ENCODE results near the gene PTCD3. TPM values are rescaled to one million over a fixed set of nuclear protein-coding genes. Genes with fewer than 3 reads are reported as not detected.

PTCD3 gene
- total RNA-seq, 2 experiments from 2014 or later: 172 to 175 TPM

GRCh38 chr2:86135653-86136052 is 29.6 kb downstream of the PTCD3 start:
- Mint-ChIP-seq H3K27ac (peak overlapping the region; percentile 23), H3K9me3 (no peaks in the 10 kb centered on the region), H3K4me1 (ENCODE audit: low read depth) (peaks cover 16% of the 10 kb centered on the region), H3K27me3 (no peaks in the 10 kb centered on the region), H3K36me3 (peaks cover 83% of the 10 kb centered on the region), H3K4me3 (no peak overlapping the region)
- ChIA-PET POLR2A (interaction anchor here (1.4 kb wide), 1 partner anchor 30 kb away, joined by 3 read pairs; the partner anchor contains the start of genes POLR1A and PTCD3), CTCF (no interaction called here)
- intact Hi-C loops (cut with micrococcal nuclease): no loop called here
- no peak for DNase-seq

- H3K27ac Mint-ChIP-seq: no peak overlapping the region
- peaks cover 16% of the 10 kb centered on the region for H3K4me1 Mint-ChIP-seq (ENCODE audit: low read depth)
- ChIA-PET CTCF (no interaction called here), POLR2A (interaction anchor here (1.4 kb wide), 1 partner anchor 31 kb away, joined by 3 read pairs; the partner anchor contains the start of genes POLR1A and PTCD3)
- H3K27me3 Mint-ChIP-seq: no peaks in the 10 kb centered on the region
- peaks cover 80% of the 10 kb centered on the region for H3K36me3 Mint-ChIP-seq
- no peaks in the 10 kb centered on the region for H3K9me3 Mint-ChIP-seq
- H3K4me3 Mint-ChIP-seq: no peak overlapping the region
- intact Hi-C loops (cut with micrococcal nuclease): no loop called here
- no peak for DNase-seq
Measured at GRCh38 chr2:86136141-86136540, 30.1 kb downstream of the PTCD3 start.

DNA sequence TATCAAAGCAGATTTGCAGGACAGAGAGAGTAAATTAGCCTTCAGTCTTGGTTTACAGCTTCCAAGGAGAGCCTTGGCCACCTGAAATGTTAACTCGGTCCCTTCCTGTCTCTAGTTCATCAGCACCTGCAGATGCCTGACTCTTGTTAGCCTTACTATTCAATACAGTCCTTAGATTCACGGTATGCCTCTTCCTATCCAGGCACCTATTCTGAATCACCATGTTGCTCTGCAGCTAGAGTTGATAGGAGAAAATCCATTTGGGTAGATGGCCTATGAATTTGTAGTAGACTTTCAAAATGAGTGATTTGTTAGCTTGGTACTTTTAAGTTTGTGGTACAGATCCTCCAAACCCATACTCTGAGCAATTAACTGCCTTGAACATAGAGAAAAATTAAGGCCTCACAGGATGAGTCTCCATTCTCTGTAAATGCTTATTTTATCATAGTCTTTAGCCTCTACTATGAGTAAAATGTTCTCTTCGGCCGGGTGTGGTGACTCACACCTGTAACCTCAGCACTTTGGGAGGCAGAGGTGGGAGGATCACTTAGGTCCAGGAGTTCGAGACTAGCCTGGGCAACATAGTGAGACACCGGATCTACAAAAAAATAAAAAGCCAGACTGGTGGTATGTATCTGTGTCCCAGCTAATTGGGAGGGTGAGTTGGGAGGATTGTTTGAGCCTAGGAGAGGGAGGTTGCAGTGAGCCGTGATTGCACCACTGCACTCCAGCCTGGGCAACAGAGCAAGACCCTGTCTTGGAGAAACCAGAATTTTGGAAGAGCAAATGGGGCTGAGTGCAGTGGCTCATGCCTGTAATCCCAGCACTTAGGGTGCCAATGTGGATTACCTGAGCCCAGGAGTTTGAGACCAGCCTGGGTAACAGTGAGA is 32.9 kb downstream of the PTCD3 start:
- intact Hi-C loops (cut with micrococcal nuclease): loop anchor here (2.0 kb wide), 1 partner anchor 32 kb away; the partner anchor contains the start of gene PTCD3
- Mint-ChIP-seq H3K36me3 (peaks cover 70% of the 10 kb centered on the region), H3K4me3 (no peak overlapping the region), H3K27ac (peak overlapping the region; percentile 82), H3K27me3 (no peaks in the 10 kb centered on the region), H3K4me1 (ENCODE audit: low read depth) (peaks cover 16% of the 10 kb centered on the region), H3K9me3 (no peaks in the 10 kb centered on the region)
- POLR2A ChIA-PET: interaction anchor here (0.9 to 1.3 kb wide), 3 partner anchors 10 to 33 kb away, joined by 3 read pairs; partner anchors contain the start of genes POLR1A and PTCD3
- CTCF ChIA-PET: interaction anchor here (0.7 to 1.6 kb wide), 3 partner anchors 12 to 312 kb away, joined by 3 read pairs; no protein-coding TSS in a partner anchor
- DNase-seq: peak; percentile 45

GRCh38 chr2:86139981-86140380 is 33.9 kb downstream of the PTCD3 start:
- Mint-ChIP-seq H3K4me1 (ENCODE audit: low read depth) (peaks cover 16% of the 10 kb centered on the region), H3K4me3 (no peak overlapping the region)

DNA sequence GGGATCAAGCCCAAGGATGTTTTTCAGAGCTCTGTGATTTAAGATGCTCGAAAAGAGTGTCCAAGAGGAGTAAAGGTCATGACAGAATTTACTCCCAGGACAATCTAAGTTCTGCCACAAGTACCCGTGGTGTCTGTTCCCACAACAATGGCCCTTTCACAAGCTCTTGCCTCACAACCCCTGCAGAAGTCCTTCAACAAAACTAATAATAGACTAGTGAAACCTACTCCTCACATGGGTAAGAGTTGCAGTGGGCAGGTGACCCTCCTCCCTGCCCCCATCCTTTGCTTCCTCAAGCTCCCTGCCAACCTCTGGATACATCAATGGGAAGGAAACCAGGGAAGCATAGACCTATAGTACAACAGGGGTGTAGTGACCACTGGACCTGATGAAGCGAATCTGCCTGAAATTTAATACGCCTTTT is 34.9 kb downstream of the PTCD3 start:
- POLR2A ChIA-PET: interaction anchor here (0.9 kb wide), 1 partner anchor 9 kb away, joined by 3 read pairs; no protein-coding TSS in a partner anchor
- H3K9me3 Mint-ChIP-seq: no peaks in the 10 kb centered on the region
- H3K27me3 Mint-ChIP-seq: no peaks in the 10 kb centered on the region
- peaks cover 63% of the 10 kb centered on the region for H3K36me3 Mint-ChIP-seq
- no peak overlapping the region for H3K4me3 Mint-ChIP-seq
- CTCF ChIA-PET: no interaction called here
- H3K4me1 Mint-ChIP-seq (ENCODE audit: low read depth): peaks cover 16% of the 10 kb centered on the region
- H3K27ac Mint-ChIP-seq: peak overlapping the region; percentile 61
- no peak for DNase-seq
- intact Hi-C loops (cut with micrococcal nuclease): no loop called here

More at GRCh38 chr2:86139981-86140380, 33.9 kb downstream of the PTCD3 start:
- intact Hi-C loops (cut with micrococcal nuclease): loop anchor here (2.0 kb wide), 1 partner anchor 33 kb away; the partner anchor contains the start of gene PTCD3
- DNase-seq: no peak
- no peaks in the 10 kb centered on the region for H3K9me3 Mint-ChIP-seq
- no peaks in the 10 kb centered on the region for H3K27me3 Mint-ChIP-seq
- peaks cover 71% of the 10 kb centered on the region for H3K36me3 Mint-ChIP-seq
- H3K27ac Mint-ChIP-seq: peak overlapping the region; percentile 54
- ChIA-PET POLR2A (no interaction called here), CTCF (interaction anchor here (1.6 kb wide), 1 partner anchor 313 kb away, joined by 3 read pairs; no protein-coding TSS in a partner anchor)

GRCh38 chr2:86142436-86143257 is 36.6 kb downstream of the PTCD3 start:
- intact Hi-C loops (cut with micrococcal nuclease): no loop called here
- H3K27me3 Mint-ChIP-seq: no peaks in the 10 kb centered on the region
- ChIA-PET CTCF (interaction anchor here (0.8 to 1.1 kb wide), 2 partner anchors 54 to 62 kb away, joined by 3 read pairs; no protein-coding TSS in a partner anchor), POLR2A (no interaction called here)
- H3K36me3 Mint-ChIP-seq: peaks cover 57% of the 10 kb centered on the region
- no peaks in the 10 kb centered on the region for H3K9me3 Mint-ChIP-seq
- DNase-seq: no peak
- peaks cover 17% of the 10 kb centered on the region for H3K4me1 Mint-ChIP-seq (ENCODE audit: low read depth)
- no peak overlapping the region for H3K4me3 Mint-ChIP-seq
- H3K27ac Mint-ChIP-seq: no peak overlapping the region

- CTCF ChIA-PET: interaction anchor here (0.8 to 1.1 kb wide), 2 partner anchors 55 to 63 kb away, joined by 3 read pairs; no protein-coding TSS in a partner anchor
- POLR2A ChIA-PET: interaction anchor here (1.2 kb wide), 1 partner anchor 42 kb away, joined by 3 read pairs; no protein-coding TSS in a partner anchor
- peaks cover 20% of the 10 kb centered on the region for H3K4me1 Mint-ChIP-seq (ENCODE audit: low read depth)
Measured at GRCh38 chr2:86143307-86143706, 37.3 kb downstream of the PTCD3 start.

GRCh38 chr2:86143926-86144685 is 38.1 kb downstream of the PTCD3 start:
- Mint-ChIP-seq H3K27ac (peak overlapping the region; percentile 52), H3K4me3 (no peak overlapping the region), H3K27me3 (no peaks in the 10 kb centered on the region), H3K36me3 (peaks cover 53% of the 10 kb centered on the region), H3K9me3 (no peaks in the 10 kb centered on the region), H3K4me1 (ENCODE audit: low read depth) (peaks cover 14% of the 10 kb centered on the region)
- CTCF ChIA-PET: interaction anchor here (0.8 kb wide), 1 partner anchor 56 kb away, joined by 3 read pairs; no protein-coding TSS in a partner anchor
- no peak for DNase-seq
- intact Hi-C loops (cut with micrococcal nuclease): no loop called here
- POLR2A ChIA-PET: interaction anchor here (1.2 kb wide), 1 partner anchor 41 kb away, joined by 3 read pairs; no protein-coding TSS in a partner anchor

More at GRCh38 chr2:86143307-86143706, 37.3 kb downstream of the PTCD3 start:
- Mint-ChIP-seq H3K27ac (no peak overlapping the region), H3K27me3 (no peaks in the 10 kb centered on the region), H3K36me3 (peaks cover 57% of the 10 kb centered on the region), H3K9me3 (no peaks in the 10 kb centered on the region), H3K4me3 (no peak overlapping the region)
- DNase-seq: no peak
- intact Hi-C loops (cut with micrococcal nuclease): no loop called here

DNA sequence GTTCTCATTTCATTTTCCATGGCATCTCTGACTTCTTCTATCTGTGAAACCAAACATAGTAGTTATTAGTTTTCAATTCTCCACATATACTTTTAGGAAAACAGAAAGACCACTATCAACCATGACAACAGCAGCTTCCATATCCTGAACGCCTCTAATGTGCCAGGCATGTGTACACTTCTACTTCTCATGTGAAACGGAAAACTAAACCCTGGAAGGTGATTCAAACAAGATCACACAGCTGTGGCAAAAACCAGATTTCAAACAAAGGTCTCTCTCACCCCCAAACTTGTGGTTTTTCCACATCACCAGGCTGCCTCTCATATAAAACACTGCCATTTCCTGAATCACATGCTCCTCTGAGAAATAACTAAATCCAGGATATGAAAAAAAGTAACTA is 41.8 kb downstream of the PTCD3 start:
- POLR2A ChIA-PET: interaction anchor here (1.3 kb wide), 1 partner anchor 48 kb away, joined by 3 read pairs; the partner anchor contains the start of gene IMMT
- Mint-ChIP-seq H3K27ac (peak overlapping the region; percentile 45), H3K4me1 (ENCODE audit: low read depth) (peaks cover 6% of the 10 kb centered on the region), H3K9me3 (no peaks in the 10 kb centered on the region), H3K36me3 (peaks cover 53% of the 10 kb centered on the region), H3K4me3 (no peak overlapping the region), H3K27me3 (no peaks in the 10 kb centered on the region)
- intact Hi-C loops (cut with micrococcal nuclease): no loop called here
- CTCF ChIA-PET: no interaction called here
- no peak for DNase-seq

DNA sequence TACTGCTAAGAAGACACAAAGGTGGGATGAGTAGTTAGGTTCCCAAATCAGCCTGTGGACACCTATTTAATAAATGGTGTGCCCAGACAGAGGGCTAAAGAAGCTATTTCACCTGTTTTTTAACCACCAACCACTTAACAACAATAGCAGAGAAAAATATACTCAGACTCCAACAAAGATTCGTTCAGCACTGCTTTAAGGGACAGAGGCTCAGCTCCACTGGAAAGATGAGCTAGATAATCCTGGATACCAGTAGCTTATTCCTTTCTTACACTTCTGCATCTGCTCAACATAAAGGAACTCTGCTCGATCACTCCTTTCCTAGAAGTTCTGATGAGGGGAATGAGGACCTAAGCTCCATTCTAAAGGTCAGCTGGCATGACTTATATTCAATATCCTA is 44.5 kb downstream of the PTCD3 start:
- H3K4me3 Mint-ChIP-seq: no peak overlapping the region
- H3K4me1 Mint-ChIP-seq (ENCODE audit: low read depth): peaks cover 8% of the 10 kb centered on the region
- H3K9me3 Mint-ChIP-seq: no peaks in the 10 kb centered on the region
- no peaks in the 10 kb centered on the region for H3K27me3 Mint-ChIP-seq
- ChIA-PET POLR2A (interaction anchor here (1.1 kb wide), 2 partner anchors 10 to 13 kb away, joined by 3 read pairs; no protein-coding TSS in a partner anchor), CTCF (interaction anchor here (0.6 to 1.3 kb wide), 3 partner anchors 35 to 323 kb away, joined by 3 to 4 read pairs (median 3); no protein-coding TSS in a partner anchor)
- H3K27ac Mint-ChIP-seq: no peak overlapping the region
- intact Hi-C loops (cut with micrococcal nuclease): no loop called here
- no peak for DNase-seq
- peaks cover 44% of the 10 kb centered on the region for H3K36me3 Mint-ChIP-seq

GRCh38 chr2:86157009-86157556 is 51.0 kb downstream of the PTCD3 start:
- intact Hi-C loops (cut with micrococcal nuclease): no loop called here
- H3K27me3 Mint-ChIP-seq: no peaks in the 10 kb centered on the region
- peaks cover 30% of the 10 kb centered on the region for H3K36me3 Mint-ChIP-seq
- peaks cover 2% of the 10 kb centered on the region for H3K4me1 Mint-ChIP-seq (ENCODE audit: low read depth)
- no peaks in the 10 kb centered on the region for H3K9me3 Mint-ChIP-seq
- no peak for DNase-seq
- ChIA-PET POLR2A (no interaction called here), CTCF (interaction anchor here (0.6 kb wide), 1 partner anchor 40 kb away, joined by 4 read pairs; no protein-coding TSS in a partner anchor)
- no peak overlapping the region for H3K4me3 Mint-ChIP-seq
- no peak overlapping the region for H3K27ac Mint-ChIP-seq

Data from activated CD4-positive, alpha-beta memory T cell treated with anti-CD3 and anti-CD28 coated beads for 36 hours (primary cell).